GM21786 (cell line): ENCODE results near the gene ORMDL1.
"Not testable (repeated sequence)": the region's sequence is repeated elsewhere in the genome, so short reads cannot be mapped to it uniquely, and the experiment has no call there.

Experiments
- ATAC-seq: cut with Tn5 transposase; IDR thresholded peaks from one replicate; pipeline ENCODE4 v1.9.1; 2021; ENCODE audit not compliant: unreplicated experiment

ORMDL1 gene

GRCh38 chr2:189772212-189772611 lies 11.9 kb downstream of the ORMDL1 start:
- ATAC-seq, result no peak

- ATAC-seq, result no peak
These were observed 13.4 kb downstream of the ORMDL1 start for GRCh38 chr2:189770590-189771322.

- no peak for ATAC-seq
These were observed 20.1 kb downstream of the ORMDL1 start for GRCh38 chr2:189763908-189764661.

- peak; percentile 97 for ATAC-seq
These were observed 21.4 kb downstream of the ORMDL1 start, which contains the start of gene OSGEPL1 for GRCh38 chr2:189762551-189763298. Gene OSGEPL1, minus strand, starts transcription at chr2:189762792. Its CDS starts 1,152 bp downstream, at chr2:189761640.

GRCh38 chr2:189762229-189762550 lies 21.9 kb downstream of the ORMDL1 start:
- no peak for ATAC-seq

- not testable (repeated sequence) for ATAC-seq
These were observed 24.0 kb downstream of the ORMDL1 start for GRCh38 chr2:189760154-189760553.

DNA sequence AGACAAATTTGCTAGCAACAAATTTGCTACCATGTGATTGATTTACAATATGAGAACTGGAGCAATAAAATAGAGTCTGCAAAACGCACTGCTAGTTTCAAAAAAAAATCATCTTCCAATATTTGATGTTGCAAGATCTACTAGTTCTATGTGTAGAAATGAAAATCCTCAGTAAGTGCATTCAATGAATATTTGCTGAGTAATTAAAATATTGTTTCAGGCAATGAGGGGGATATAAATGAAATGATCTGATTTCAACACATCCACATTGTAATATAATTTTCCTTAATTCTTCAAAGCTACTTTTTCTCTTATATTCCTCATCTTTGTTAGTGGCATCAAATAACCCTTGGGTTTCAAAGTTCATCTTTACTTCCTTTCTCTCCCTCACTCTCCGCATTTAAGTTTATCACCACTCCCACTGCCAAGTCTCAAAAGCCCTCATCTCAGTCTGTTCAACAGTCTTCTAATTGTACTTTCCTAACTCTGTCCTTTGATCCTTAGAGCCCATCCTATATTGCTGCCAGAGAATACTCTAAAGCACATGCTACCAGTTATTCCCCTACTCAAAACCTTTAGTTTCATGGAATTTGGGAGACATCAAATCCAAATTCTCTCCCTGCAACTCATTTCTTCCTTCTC lies 27.7 kb downstream of the ORMDL1 start:
- ATAC-seq, result no peak

DNA sequence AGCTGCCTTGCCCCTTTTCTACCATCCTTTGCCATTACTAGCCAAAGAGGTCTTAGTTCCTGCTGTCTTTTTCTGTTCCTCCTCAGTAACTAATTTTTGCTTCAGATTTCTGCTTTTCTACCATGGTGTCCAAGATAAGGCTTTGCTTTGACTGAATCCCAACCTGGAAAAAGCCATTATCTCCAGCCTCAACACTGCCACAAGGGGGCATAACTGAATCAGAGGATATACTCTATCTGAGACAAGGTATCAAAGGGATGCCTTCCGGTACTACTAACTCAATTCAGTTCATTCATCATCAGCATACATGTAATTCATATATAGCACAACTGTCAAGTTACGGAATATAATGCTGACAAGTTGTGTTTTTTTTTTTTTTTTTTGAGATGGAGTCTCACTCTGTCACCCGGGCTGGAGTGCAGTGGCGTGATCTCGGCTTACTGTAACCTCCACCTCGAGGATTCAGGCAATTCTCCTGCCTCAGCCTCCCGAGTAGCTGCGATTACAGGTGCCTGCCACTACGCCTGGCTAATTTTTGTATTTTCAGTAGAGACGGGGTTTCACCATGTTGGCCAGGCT lies 33.0 kb downstream of the ORMDL1 start:
- ATAC-seq, result no peak

DNA sequence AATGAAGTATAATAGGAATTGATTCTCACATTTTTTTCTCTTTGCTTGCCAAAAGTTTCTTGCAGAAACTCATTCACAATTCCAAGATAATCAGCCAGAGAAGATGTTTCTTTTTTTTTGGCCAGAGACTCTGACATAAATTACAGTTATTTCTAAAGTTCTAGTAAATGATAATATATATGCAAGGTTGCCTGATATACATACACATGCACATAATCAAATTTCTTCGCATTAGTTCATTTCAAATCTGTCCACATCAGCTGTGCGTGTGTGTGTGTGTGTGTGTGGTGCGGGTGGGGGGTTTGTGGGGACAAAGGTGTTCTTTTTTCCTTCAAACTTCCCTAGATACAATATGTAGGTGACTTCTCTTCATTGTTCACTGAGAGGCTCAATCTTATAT lies 54.7 kb downstream of the ORMDL1 start:
- ATAC-seq, result no peak

GRCh38 chr2:189726849-189727248 lies 57.3 kb downstream of the ORMDL1 start:
- no peak for ATAC-seq

DNA sequence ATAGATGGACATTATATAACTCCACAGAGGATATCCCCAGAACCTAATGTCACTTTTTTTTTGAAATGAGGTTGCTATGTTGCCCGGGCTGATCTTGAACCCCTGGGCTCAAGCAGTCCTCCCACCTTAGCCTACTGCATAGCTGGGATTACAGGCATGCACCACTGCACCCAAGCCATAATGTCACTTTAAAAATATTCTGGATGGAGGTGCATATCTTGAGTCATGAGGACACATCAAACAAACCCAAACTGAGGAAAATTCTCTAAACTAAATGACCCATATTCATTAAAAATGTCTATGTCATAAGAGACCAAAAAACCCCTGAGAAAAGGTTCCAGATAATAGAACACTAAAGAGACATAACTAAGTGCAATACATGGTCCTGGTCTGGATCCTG lies 57.9 kb downstream of the ORMDL1 start:
- ATAC-seq, result no peak

DNA sequence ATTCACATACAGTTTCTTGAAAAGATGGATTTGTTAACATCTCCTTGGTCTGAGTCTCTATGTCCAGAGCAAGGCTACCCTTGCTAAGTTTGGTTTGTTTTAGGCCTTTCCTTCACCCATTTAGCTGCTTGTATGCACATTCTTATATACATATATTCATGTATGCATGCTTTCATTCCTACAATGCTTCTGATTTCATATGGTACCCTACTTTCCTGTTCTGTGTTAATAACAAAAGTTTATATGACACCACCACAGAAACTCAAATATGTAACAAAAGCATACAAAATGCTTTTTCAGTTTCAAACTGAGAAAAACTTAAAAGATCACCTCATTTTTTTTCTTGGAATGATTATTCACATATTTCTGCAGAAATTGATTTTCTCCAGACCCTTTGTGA lies 60.9 kb downstream of the ORMDL1 start:
- ATAC-seq, result no peak
